ENCODE data around the gene SLC25A43.
"Not testable (repeated sequence)": the region's sequence is repeated elsewhere in the genome, so short reads cannot be mapped to it uniquely, and the experiment has no call there.

Gene SLC25A43

GRCh38 chrX:119468551-119469312 lies 69.6 kb downstream of the SLC25A43 start:
- DNase-seq (ENCODE audit: low spot score): peak; percentile 73

GRCh38 chrX:119469313-119469635 lies 70.1 kb downstream of the SLC25A43 start:
- DNase-seq (ENCODE audit: low spot score): no peak

GRCh38 chrX:119474615-119475388 lies 75.7 kb downstream of the SLC25A43 start:
- DNase-seq (ENCODE audit: low spot score): no peak

GRCh38 chrX:119475389-119476101 lies 76.4 kb downstream of the SLC25A43 start:
- DNase-seq (ENCODE audit: low spot score): no peak

- no peak for DNase-seq (ENCODE audit: low spot score)
Observed at GRCh38 chrX:119477812-119478232, 78.7 kb downstream of the SLC25A43 start.

GRCh38 chrX:119478504-119478903 lies 79.4 kb downstream of the SLC25A43 start:
- no peak for DNase-seq (ENCODE audit: low spot score)

GRCh38 chrX:119479845-119480244 lies 80.7 kb downstream of the SLC25A43 start:
- DNase-seq (ENCODE audit: low spot score): no peak

- no peak for DNase-seq (ENCODE audit: low spot score)
Observed at GRCh38 chrX:119481323-119481801, 82.2 kb downstream of the SLC25A43 start.

- DNase-seq (ENCODE audit: low spot score): no peak
Observed at GRCh38 chrX:119482041-119482440, 82.9 kb downstream of the SLC25A43 start.

GRCh38 chrX:119482481-119483480 lies 83.6 kb downstream of the SLC25A43 start:
- no peak for DNase-seq (ENCODE audit: low spot score)

- DNase-seq (ENCODE audit: low spot score): no peak
Observed at GRCh38 chrX:119486745-119487144, 87.6 kb downstream of the SLC25A43 start.

GRCh38 chrX:119487766-119488165 lies 88.6 kb downstream of the SLC25A43 start:
- DNase-seq (ENCODE audit: low spot score): not testable (repeated sequence)

GRCh38 chrX:119488749-119489148 lies 89.6 kb downstream of the SLC25A43 start:
- no peak for DNase-seq (ENCODE audit: low spot score)

- no peak for DNase-seq (ENCODE audit: low spot score)
Observed at GRCh38 chrX:119489212-119490074, 90.3 kb downstream of the SLC25A43 start.

GRCh38 chrX:119492463-119492862 lies 93.3 kb downstream of the SLC25A43 start:
- no peak for DNase-seq (ENCODE audit: low spot score)

- DNase-seq (ENCODE audit: low spot score): not testable (repeated sequence)
Observed at GRCh38 chrX:119493851-119494495, 94.8 kb downstream of the SLC25A43 start.

GRCh38 chrX:119495734-119496726 lies 96.9 kb downstream of the SLC25A43 start:
- no peak for DNase-seq (ENCODE audit: low spot score)

GRCh38 chrX:119497185-119497584 lies 98.0 kb downstream of the SLC25A43 start:
- DNase-seq (ENCODE audit: low spot score): no peak

All from pons (tissue), 1 donor.